ENCODE measurements around the gene CXCL10. TPM values are rescaled to one million over a fixed set of nuclear protein-coding genes. Genes with fewer than 3 reads are reported as not detected.
A peak's percentile ranks its signal among the peaks of the same experiment; 100 is the strongest.
"Not testable (repeated sequence)": the region's sequence is repeated elsewhere in the genome, so short reads cannot be mapped to it uniquely, and the experiment has no call there.

The CXCL10 gene
- total RNA-seq, 1 experiment from 2014 or later, result not detected

- no peak for DNase-seq (ENCODE audit: low read depth)
- in situ Hi-C loops (cut with HindIII; ENCODE audit: low pct_unique_long_range_greater_than_20kb, low sequenced_read_pairs), result no loop called here
Observed at GRCh38 chr4:76002176-76002575, 21.1 kb downstream of the CXCL10 start.

GRCh38 chr4:76001700-76002099 lies 21.6 kb downstream of the CXCL10 start:
- no peak for DNase-seq (ENCODE audit: low read depth)
- in situ Hi-C loops (cut with HindIII; ENCODE audit: low pct_unique_long_range_greater_than_20kb, low sequenced_read_pairs), result no loop called here

GRCh38 chr4:76000279-76000678 lies 23.0 kb downstream of the CXCL10 start:
- in situ Hi-C loops (cut with HindIII; ENCODE audit: low pct_unique_long_range_greater_than_20kb, low sequenced_read_pairs), result no loop called here
- DNase-seq (ENCODE audit: low read depth), result no peak

- DNase-seq (ENCODE audit: low read depth); in situ Hi-C loops (cut with HindIII; ENCODE audit: low pct_unique_long_range_greater_than_20kb, low sequenced_read_pairs): not testable (repeated sequence)
Observed at GRCh38 chr4:75998525-75999147, 24.7 kb downstream of the CXCL10 start.

- DNase-seq (ENCODE audit: low read depth), result no peak
- in situ Hi-C loops (cut with HindIII; ENCODE audit: low pct_unique_long_range_greater_than_20kb, low sequenced_read_pairs), result no loop called here
Observed at GRCh38 chr4:75997946-75998345, 25.4 kb downstream of the CXCL10 start.

- in situ Hi-C loops (cut with HindIII; ENCODE audit: low pct_unique_long_range_greater_than_20kb, low sequenced_read_pairs), result no loop called here
- DNase-seq (ENCODE audit: low read depth), result no peak
Observed at GRCh38 chr4:75997081-75997480, 26.2 kb downstream of the CXCL10 start.

- in situ Hi-C loops (cut with HindIII; ENCODE audit: low pct_unique_long_range_greater_than_20kb, low sequenced_read_pairs), result no loop called here
- DNase-seq (ENCODE audit: low read depth), result peak; percentile 37
Observed at GRCh38 chr4:75995727-75996126, 27.6 kb downstream of the CXCL10 start.

- DNase-seq (ENCODE audit: low read depth), result no peak
- in situ Hi-C loops (cut with HindIII; ENCODE audit: low pct_unique_long_range_greater_than_20kb, low sequenced_read_pairs), result loop anchor here (5.0 kb wide), 1 partner anchor 90 kb away; no protein-coding TSS in a partner anchor
Observed at GRCh38 chr4:75992462-75992861, 30.8 kb downstream of the CXCL10 start.

- in situ Hi-C loops (cut with HindIII; ENCODE audit: low pct_unique_long_range_greater_than_20kb, low sequenced_read_pairs), result loop anchor here (5.0 kb wide), 1 partner anchor 92 kb away; no protein-coding TSS in a partner anchor
- DNase-seq (ENCODE audit: low read depth), result no peak
Observed at GRCh38 chr4:75989846-75990528, 33.3 kb downstream of the CXCL10 start.

GRCh38 chr4:75985116-75985515 lies 38.2 kb downstream of the CXCL10 start:
- in situ Hi-C loops (cut with HindIII; ENCODE audit: low pct_unique_long_range_greater_than_20kb, low sequenced_read_pairs), result no loop called here

GRCh38 chr4:75980576-75980975 lies 42.7 kb downstream of the CXCL10 start:
- DNase-seq (ENCODE audit: low read depth), result no peak
- in situ Hi-C loops (cut with HindIII; ENCODE audit: low pct_unique_long_range_greater_than_20kb, low sequenced_read_pairs), result no loop called here

More at GRCh38 chr4:75985116-75985515, 38.2 kb downstream of the CXCL10 start:
- DNase-seq (ENCODE audit: low read depth), result no peak

- DNase-seq (ENCODE audit: low read depth), result no peak
- in situ Hi-C loops (cut with HindIII; ENCODE audit: low pct_unique_long_range_greater_than_20kb, low sequenced_read_pairs), result no loop called here
Observed at GRCh38 chr4:75976177-75976576, 47.1 kb downstream of the CXCL10 start.

- in situ Hi-C loops (cut with HindIII; ENCODE audit: low pct_unique_long_range_greater_than_20kb, low sequenced_read_pairs), result no loop called here
- DNase-seq (ENCODE audit: low read depth), result peak; percentile 69
Observed at GRCh38 chr4:75973766-75974165, 49.5 kb downstream of the CXCL10 start.

Other genes starting within 250 kb of the CXCL10 start
- not detected in 2 replicates for gene PPEF2, start 121.0 kb downstream of the CXCL10 start, total RNA-seq (2014; rRNA removed; shearing (Covaris generic); ENCODE audit: low replicate concordance)
- gene NAAA, start 82.5 kb downstream of the CXCL10 start, total RNA-seq (2014; rRNA removed; shearing (Covaris generic); ENCODE audit: low replicate concordance), result 8.3 and 21.9 TPM in 2 replicates
- 14.9 and 22.1 TPM in 2 replicates for gene SDAD1, start 32.6 kb downstream of the CXCL10 start, total RNA-seq (2014; rRNA removed; shearing (Covaris generic); ENCODE audit: low replicate concordance)
- not detected in 2 replicates for gene CXCL9, start 16.0 kb downstream of the CXCL10 start, total RNA-seq (2014; rRNA removed; shearing (Covaris generic); ENCODE audit: low replicate concordance)
- gene CXCL11, start 12.6 kb upstream of the CXCL10 start, total RNA-seq (2014; rRNA removed; shearing (Covaris generic); ENCODE audit: low replicate concordance), result not detected in 2 replicates
- not detected in 2 replicates for gene ART3, start 51.2 kb upstream of the CXCL10 start, total RNA-seq (2014; rRNA removed; shearing (Covaris generic); ENCODE audit: low replicate concordance)
- 38.6 and 51.8 TPM in 2 replicates for gene NUP54, start 124.9 kb upstream of the CXCL10 start, total RNA-seq (2014; rRNA removed; shearing (Covaris generic); ENCODE audit: low replicate concordance)
- gene SCARB2, start 190.3 kb upstream of the CXCL10 start, total RNA-seq (2014; rRNA removed; shearing (Covaris generic); ENCODE audit: low replicate concordance), result 89.9 and 94.3 TPM in 2 replicates
- gene FAM47E, start 228.2 kb upstream of the CXCL10 start, total RNA-seq (2014; rRNA removed; shearing (Covaris generic); ENCODE audit: low replicate concordance), result 2.0 TPM in 1 of 2 replicates, not detected in the other